Endothelial cell of umbilical vein (primary cell): ENCODE results near the gene OLFML2A. TPM values are rescaled to one million over a fixed set of nuclear protein-coding genes. Genes with fewer than 3 reads are reported as not detected.

ENCODE experiments used
- BruUV-seq: library from RNA; stranded (reverse); fragments of 400-500 nt; replicated peaks from 2 replicates; lab custom pipeline; 2021; lab: Mats Ljungman, UMichigan
- CTCF ChIA-PET: fragments of 300-600, 350-600 bp; sonication (Branson Sonifier 250); formaldehyde crosslinking; loops from one replicate; lab custom pipeline; 2021; ENCODE audit warnings: antibody characterized with exemption, inconsistent platforms; lab: Charles Lee
- POLR2A ChIA-PET: fragments of 300-600, 350-600 bp; sonication (Branson Sonifier 250); formaldehyde crosslinking; loops from one replicate; lab custom pipeline; 2021; ENCODE audit warnings: antibody characterized with exemption, inconsistent platforms; lab: Charles Lee
- DNase-seq: peaks from one replicate; pipeline ENCODE4 v3.0.0-alpha.2; 2011; ENCODE audit warnings: low read depth, low spot score
- FAIRE-seq: peaks from 2 replicates; lab custom pipeline; 2011; peaks lifted over from hg19 to GRCh38; lab: Jason Lieb, UNC
- H2AFZ ChIP-seq: 2 replicates; pipeline ENCODE4 v1.6.0; 2012; ENCODE audit warnings: low read depth, low read length, control low read depth, inconsistent platforms
- H3K27ac ChIP-seq: 2 replicates; pipeline ENCODE4 v1.5.1; 2011; ENCODE audit warnings: low read depth, mild to moderate bottlenecking, control low read depth, low read length, moderate library complexity; ENCODE audit not compliant: insufficient read depth
- H3K27me3 ChIP-seq, 2 experiments: 2 replicates each; pipeline versions ENCODE4 v1.6.0 to v1.6.1; 2011; ENCODE audit warnings: low read length in 2 of 2, mixed read lengths in 1 of 2; ENCODE audit not compliant: control insufficient read depth in 2 of 2, insufficient read depth in 2 of 2
- H3K36me3 ChIP-seq, 2 experiments: 2 replicates in 1 of 2; 3 replicates in 1 of 2; pipeline ENCODE4 v1.5.1; 2011; ENCODE audit warnings: low read length in 2 of 2, mild to moderate bottlenecking in 1 of 2, moderate library complexity in 1 of 2; ENCODE audit not compliant: control insufficient read depth in 2 of 2, insufficient read depth in 2 of 2; ENCODE audit errors: extremely low read depth in 1 of 2
- H3K4me1 ChIP-seq: 3 replicates; pipeline ENCODE4 v1.5.1; 2011; ENCODE audit warnings: mild to moderate bottlenecking, low read length; ENCODE audit not compliant: control insufficient read depth, insufficient read depth; ENCODE audit errors: extremely low read depth
- H3K4me2 ChIP-seq: 2 replicates; pipeline ENCODE4 v1.6.1; 2011; ENCODE audit warnings: low read length, control low read depth, mixed read lengths; ENCODE audit not compliant: insufficient read depth
- H3K4me3 ChIP-seq, 3 experiments: fragments of 200-600 bp in 1 of 3; sonication (generic), shearing (Covaris generic) in 1 of 3; replicated peaks in 1 of 3; 2 replicates each; pipeline ENCODE4 v1.5.1; 2011 to 2016; ENCODE audit warnings: control low read depth in 3 of 3, low read length in 3 of 3, mild to moderate bottlenecking in 2 of 3, inconsistent platforms in 1 of 3, low read depth in 1 of 3, moderate library complexity in 1 of 3; ENCODE audit not compliant: insufficient read depth in 1 of 3
- H3K79me2 ChIP-seq: 2 replicates; pipeline ENCODE4 v1.6.0; 2012; ENCODE audit warnings: low read length, inconsistent platforms; ENCODE audit not compliant: control insufficient read depth, insufficient read depth
- H3K9ac ChIP-seq: replicated peaks from 2 replicates; pipeline ENCODE3; 2011; ENCODE audit warnings: low read length, control low read depth; ENCODE audit not compliant: insufficient read depth; ENCODE audit errors: extremely low read depth
- H3K9me1 ChIP-seq: replicated peaks from 3 replicates; pipeline ENCODE4 v1.6.0; 2011; ENCODE audit warnings: mild to moderate bottlenecking, low read length; ENCODE audit not compliant: control insufficient read depth, insufficient read depth; ENCODE audit errors: extremely low read depth
- H3K9me3 ChIP-seq: replicated peaks from 2 replicates; pipeline ENCODE4 v1.5.1; 2012; ENCODE audit warnings: low read length, inconsistent platforms; ENCODE audit not compliant: control insufficient read depth, insufficient read depth
- H4K20me1 ChIP-seq: replicated peaks from 2 replicates; pipeline ENCODE3; 2011; ENCODE audit warnings: mild to moderate bottlenecking, low read length; ENCODE audit not compliant: control insufficient read depth, insufficient read depth; ENCODE audit errors: extremely low read depth
- EZH2 ChIP-seq: IDR thresholded peaks from 2 replicates; pipeline ENCODE4 v1.6.1; 2012; ENCODE audit warnings: borderline replicate concordance, low read depth, mild to moderate bottlenecking, moderate library complexity, low read length, inconsistent platforms; ENCODE audit not compliant: severe bottlenecking
- FOS ChIP-seq: IDR thresholded peaks from 2 replicates; pipeline ENCODE4 v1.6.1; 2011; ENCODE audit warnings: mild to moderate bottlenecking, low read length, moderate library complexity, borderline replicate concordance; ENCODE audit not compliant: insufficient read depth
- GATA2 ChIP-seq: IDR thresholded peaks from 2 replicates; pipeline ENCODE4 v1.7.0; 2011; ENCODE audit warnings: low read depth, mild to moderate bottlenecking, moderate library complexity, mixed read lengths, low read length; ENCODE audit not compliant: insufficient read length, insufficient read depth
- JUN ChIP-seq: IDR thresholded peaks from 2 replicates; pipeline ENCODE4 v1.6.1; 2011; ENCODE audit warnings: borderline replicate concordance, low read depth; ENCODE audit not compliant: insufficient read length, insufficient read depth
- MYC ChIP-seq: IDR thresholded peaks from one replicate; pipeline ENCODE4 v1.6.1; 2011; ENCODE audit warnings: mild to moderate bottlenecking, low read depth, low read length
- POLR2A ChIP-seq: IDR thresholded peaks from 2 replicates; pipeline ENCODE4 v1.6.1; 2012; ENCODE audit warnings: low read depth, mild to moderate bottlenecking, control low read depth, low read length
- POLR2AphosphoS5 ChIP-seq: IDR thresholded peaks from 2 replicates; pipeline ENCODE4 v1.6.1; 2012; ENCODE audit warnings: low read depth, mild to moderate bottlenecking, control low read depth, low read length, moderate library complexity; ENCODE audit not compliant: insufficient read depth
- dilution Hi-C: fragments of 300-500 bp; cut with MboI; formaldehyde crosslinking; loops from one replicate; pipeline ENCODE4 v1.15.0; 2019; ENCODE audit warnings: low sequenced_read_pairs; ENCODE audit not compliant: extremely low pct_ligation_motif_present
- intact Hi-C: fragments of 100-400 bp; cut with micrococcal nuclease; formaldehyde crosslinking; loops from one replicate; pipeline ENCODE4 v1.10.0; 2022
- polyA plus RNA-seq, 4 experiments: library from polyadenylated mRNA; depleted of rRNA in 3 of 4; stranded (reverse) in 3 of 4; unstranded in 1 of 4; fragments of >200 nt; gene quantifications; 2 replicates each; pipeline versions ENCODE4 v1.2.1 to v1.2.3, GENCODE V29; 2011 to 2012; ENCODE audit warnings: missing spikeins in 1 of 4
- total RNA-seq: library from RNA; stranded (reverse); gene quantifications from 2 replicates; pipeline ENCODE4 v1.2.3, GENCODE V29; 2021
- TF ChIP-seq, protein P1 (sequence below): IDR thresholded peaks from 2 replicates; pipeline ENCODE4 v1.6.1; 2011; ENCODE audit not compliant: insufficient read depth, insufficient read length
- TF ChIP-seq, protein P2 (sequence below), 2 donors: IDR thresholded peaks; 1 replicate in 1 of 2; 2 replicates in 1 of 2; pipeline ENCODE4 v1.5.1; 2011; ENCODE audit warnings: low read length in 2 of 2, mild to moderate bottlenecking in 2 of 2, moderate library complexity in 2 of 2, control low read depth in 1 of 2, inconsistent platforms in 1 of 2, low read depth in 1 of 2; ENCODE audit not compliant: insufficient read depth in 1 of 2; ENCODE audit errors: extremely low read depth in 1 of 2

Gene OLFML2A
- total and polyA plus RNA-seq, 2 donors (not counting 3 experiments of a cell fraction or from before 2014, with no cell fraction given) = 0.92 to 1.1 TPM

DNA sequence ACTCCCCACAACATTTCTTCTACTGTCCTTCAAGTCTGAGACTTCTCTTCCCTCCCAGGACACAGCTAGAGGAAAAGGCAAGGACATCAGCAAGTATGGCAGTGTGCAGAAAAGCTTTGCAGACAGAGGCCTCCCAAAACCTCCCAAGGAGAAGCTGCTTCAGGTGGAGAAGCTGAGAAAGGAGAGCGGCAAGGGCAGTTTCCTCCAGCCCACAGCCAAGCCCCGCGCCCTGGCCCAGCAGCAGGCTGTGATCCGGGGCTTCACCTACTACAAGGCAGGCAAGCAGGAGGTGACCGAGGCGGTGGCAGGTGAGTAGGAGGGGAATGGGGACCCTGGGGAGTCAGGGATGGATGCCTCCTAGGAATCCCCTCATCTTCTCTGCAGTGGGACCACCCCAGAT, 24.4 kb downstream of the OLFML2A start:
- H3K9me1 ChIP-seq = no peaks in the 10 kb centered on the region
- FAIRE-seq (no peak), DNase-seq (no peak)
- peaks cover 11% of the 10 kb centered on the region for H3K4me1 ChIP-seq
- intact Hi-C loops = no loop called here
- H3K27ac ChIP-seq = no peak overlapping the region
- no peak overlapping the region for H2AFZ ChIP-seq
- no peaks in the 10 kb centered on the region for H3K9me3 ChIP-seq
- peaks cover 10 to 12% of the 10 kb centered on the region in 2 experiments for H3K27me3 ChIP-seq
- H3K4me3 ChIP-seq = no peak overlapping the region
- no peak overlapping the region for H3K4me2 ChIP-seq
- BruUV-seq = no TSS peak
- ChIA-PET CTCF (interaction anchor here (0.8 to 3.0 kb wide), 3 partner anchors 10 to 39 kb away, joined by 3 to 16 read pairs (median 5); partner anchors contain the start of gene OLFML2A), POLR2A (no interaction called here)
- H4K20me1 ChIP-seq = no peaks in the 10 kb centered on the region
- H3K79me2 ChIP-seq = no peaks in the 10 kb centered on the region
- H3K9ac ChIP-seq = no peak overlapping the region
- no peaks in the 10 kb centered on the region for H3K36me3 ChIP-seq
- TF ChIP-seq, protein P1, sequence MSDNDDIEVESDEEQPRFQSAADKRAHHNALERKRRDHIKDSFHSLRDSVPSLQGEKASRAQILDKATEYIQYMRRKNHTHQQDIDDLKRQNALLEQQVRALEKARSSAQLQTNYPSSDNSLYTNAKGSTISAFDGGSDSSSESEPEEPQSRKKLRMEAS = no peak
- no peak for TF ChIP-seq JUN
- no peak for TF ChIP-seq POLR2AphosphoS5
- no peak for TF ChIP-seq POLR2A
- TF ChIP-seq, protein P2, sequence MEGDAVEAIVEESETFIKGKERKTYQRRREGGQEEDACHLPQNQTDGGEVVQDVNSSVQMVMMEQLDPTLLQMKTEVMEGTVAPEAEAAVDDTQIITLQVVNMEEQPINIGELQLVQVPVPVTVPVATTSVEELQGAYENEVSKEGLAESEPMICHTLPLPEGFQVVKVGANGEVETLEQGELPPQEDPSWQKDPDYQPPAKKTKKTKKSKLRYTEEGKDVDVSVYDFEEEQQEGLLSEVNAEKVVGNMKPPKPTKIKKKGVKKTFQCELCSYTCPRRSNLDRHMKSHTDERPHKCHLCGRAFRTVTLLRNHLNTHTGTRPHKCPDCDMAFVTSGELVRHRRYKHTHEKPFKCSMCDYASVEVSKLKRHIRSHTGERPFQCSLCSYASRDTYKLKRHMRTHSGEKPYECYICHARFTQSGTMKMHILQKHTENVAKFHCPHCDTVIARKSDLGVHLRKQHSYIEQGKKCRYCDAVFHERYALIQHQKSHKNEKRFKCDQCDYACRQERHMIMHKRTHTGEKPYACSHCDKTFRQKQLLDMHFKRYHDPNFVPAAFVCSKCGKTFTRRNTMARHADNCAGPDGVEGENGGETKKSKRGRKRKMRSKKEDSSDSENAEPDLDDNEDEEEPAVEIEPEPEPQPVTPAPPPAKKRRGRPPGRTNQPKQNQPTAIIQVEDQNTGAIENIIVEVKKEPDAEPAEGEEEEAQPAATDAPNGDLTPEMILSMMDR (IDR thresholded peaks at IDR 0.05; ENCODE audit: extremely low read depth in 1 of 2, insufficient read depth in 1 of 2, low read depth in 1 of 2, low read length in 2 of 2) = no peak
- TF ChIP-seq FOS = no peak
- no peak for TF ChIP-seq MYC
- no peak for TF ChIP-seq EZH2
- TF ChIP-seq GATA2 = no peak
- dilution Hi-C loops = no loop called here
